Neutrophil (primary cell): ENCODE measurements around the gene TKTL1.
A peak's percentile ranks its signal among the peaks of the same experiment; 100 is the strongest.

Experiments
- H3K27ac ChIP-seq: fragments of 200-600 bp; sonication (generic); 2 replicates; pipeline ENCODE4 v1.5.1; 2016; ENCODE audit warnings: mild to moderate bottlenecking, moderate library complexity
- H3K27me3 ChIP-seq: fragments of 200-600 bp; sonication (generic); 2 replicates; pipeline ENCODE4 v1.6.0; 2016; ENCODE audit warnings: mild to moderate bottlenecking
- H3K36me3 ChIP-seq: fragments of 200-600 bp; sonication (generic); 2 replicates; pipeline ENCODE4 v1.5.1; 2017
- H3K4me1 ChIP-seq, 2 experiments: fragments of 200-600 bp in 1 of 2; sonication (generic) in 1 of 2; 1 replicate in 1 of 2; 2 replicates in 1 of 2; pipeline versions ENCODE4 v1.5.1 to v1.6.1; 2013 to 2016; ENCODE audit warnings: low read depth in 1 of 2, low read length in 1 of 2, mild to moderate bottlenecking in 1 of 2, moderate library complexity in 1 of 2; ENCODE audit not compliant: control insufficient read depth in 1 of 2, insufficient read depth in 1 of 2
- H3K4me3 ChIP-seq, 2 experiments: fragments of 200-600 bp in 1 of 2; sonication (generic) in 1 of 2; 1 replicate in 1 of 2; 2 replicates in 1 of 2; pipeline ENCODE4 v1.5.1; 2013 to 2016; ENCODE audit warnings: low read depth in 1 of 2, low read length in 1 of 2, mild to moderate bottlenecking in 1 of 2, moderate library complexity in 1 of 2
- H3K9me3 ChIP-seq: fragments of 200-600 bp; sonication (generic); 2 replicates; pipeline ENCODE4 v1.5.1; 2016
- CTCF ChIP-seq: fragments of 200-600 bp; sonication (generic); IDR thresholded peaks from 2 replicates; pipeline ENCODE4 v1.5.1; 2016; ENCODE audit warnings: antibody characterized with exemption

The TKTL1 gene

DNA sequence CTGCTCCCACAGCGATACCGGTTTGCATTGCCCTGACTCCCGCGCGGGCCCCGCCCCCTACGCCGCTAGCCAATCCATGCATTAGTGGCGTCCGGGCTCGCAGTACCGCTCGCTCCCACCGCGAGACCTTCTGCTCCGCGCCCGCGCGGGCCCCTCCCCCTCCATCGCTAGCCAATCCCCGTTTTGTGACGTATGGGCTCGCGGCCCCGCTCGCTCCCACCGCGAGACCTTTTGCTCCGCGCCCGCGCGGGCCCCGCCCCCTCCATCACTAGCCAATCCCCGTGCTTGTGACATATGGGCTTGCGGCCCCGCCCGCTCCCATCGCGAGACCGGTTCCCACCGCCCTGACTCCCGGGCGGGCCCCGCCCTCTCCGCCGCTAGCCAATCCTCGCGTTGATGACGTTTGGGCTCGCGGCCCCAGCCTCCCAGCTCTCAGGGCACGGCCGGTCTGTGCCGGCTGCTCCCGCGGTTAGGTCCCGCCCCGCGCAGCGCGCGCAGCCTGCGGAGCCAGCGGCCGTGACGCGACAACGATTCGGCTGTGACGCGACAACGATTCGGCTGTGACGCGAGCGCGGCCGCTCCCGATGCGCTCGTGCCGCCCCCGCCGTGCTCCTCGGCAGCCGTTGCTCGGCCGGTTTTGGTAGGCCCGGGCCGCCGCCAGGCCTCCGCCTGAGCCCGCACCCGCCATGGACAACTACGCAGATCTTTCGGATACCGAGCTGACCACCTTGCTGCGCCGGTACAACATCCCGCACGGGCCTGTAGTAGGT, 83.4 kb downstream of the TKTL1 start, which contains the start of gene EMD:
Gene EMD (plus strand): TSS at position 497 of the 770 bp plus-strand sequence. CDS start 190 bp downstream, at position 687.
- peak within 1 kb of the TSS; percentile 97 for H3K27ac ChIP-seq
- H3K4me1 ChIP-seq, result peaks cover 25 to 27% of the 10 kb centered on the region in 2 experiments
- peak within 1 kb of the TSS; percentile 64 to 69 for H3K4me3 ChIP-seq
- H3K36me3 ChIP-seq, result no peaks in the 10 kb centered on the region
- no peaks in the 10 kb centered on the region for H3K27me3 ChIP-seq
- TF ChIP-seq CTCF, result peak; percentile 87
- H3K9me3 ChIP-seq, result no peaks in the 10 kb centered on the region

GRCh38 chrX:154379569-154379951, 84.0 kb downstream of the TKTL1 start:
- H3K27me3 ChIP-seq, result no peaks in the 10 kb centered on the region
- peak overlapping the region; percentile 97 for H3K27ac ChIP-seq
- H3K9me3 ChIP-seq, result no peaks in the 10 kb centered on the region
- no peak for TF ChIP-seq CTCF
- H3K36me3 ChIP-seq, result no peaks in the 10 kb centered on the region
- peak overlapping the region; percentile 64 for H3K4me3 ChIP-seq
- peaks cover 25 to 28% of the 10 kb centered on the region in 2 experiments for H3K4me1 ChIP-seq
